ACC112 (cell line): ENCODE results near the gene EIF4E2.

Experiments
- H2AFZ ChIP-seq: fragments of 200-600 bp; sonication (generic); one replicate; pipeline ENCODE4 v1.6.0; 2017; ENCODE audit warnings: antibody characterized with exemption, low read length; ENCODE audit not compliant: unreplicated experiment
- H3K27ac ChIP-seq: fragments of 200-600 bp; sonication (generic); 2 replicates; pipeline ENCODE4 v1.5.1; 2014; ENCODE audit warnings: low read depth, mild to moderate bottlenecking, antibody characterized with exemption, low read length, moderate library complexity
- H3K27me3 ChIP-seq: fragments of 200-600 bp; sonication (generic); 2 replicates; pipeline ENCODE4 v1.6.1; 2014; ENCODE audit warnings: mild to moderate bottlenecking, antibody characterized with exemption, low read length, moderate library complexity, mixed read lengths; ENCODE audit not compliant: insufficient read depth
- H3K36me3 ChIP-seq: fragments of 200-600 bp; sonication (generic); 2 replicates; pipeline ENCODE4 v1.6.1; 2016; ENCODE audit warnings: mild to moderate bottlenecking, antibody characterized with exemption, low read length, moderate library complexity, mixed read lengths; ENCODE audit not compliant: insufficient read depth
- H3K4me1 ChIP-seq: fragments of 200-600 bp; sonication (generic); one replicate; pipeline ENCODE4 v1.6.1; 2016; ENCODE audit warnings: low read length, mixed read lengths; ENCODE audit not compliant: insufficient read depth, unreplicated experiment, control insufficient read depth
- H3K4me3 ChIP-seq: fragments of 200-600 bp; sonication (generic); 2 replicates; pipeline ENCODE4 v1.5.1; 2014; ENCODE audit warnings: mild to moderate bottlenecking, low read depth, low read length
- H3K79me2 ChIP-seq: fragments of 200-600 bp; sonication (generic); one replicate; pipeline ENCODE4 v1.6.0; 2016; ENCODE audit warnings: low read length; ENCODE audit not compliant: control insufficient read depth, unreplicated experiment, insufficient read depth

Gene EIF4E2

DNA sequence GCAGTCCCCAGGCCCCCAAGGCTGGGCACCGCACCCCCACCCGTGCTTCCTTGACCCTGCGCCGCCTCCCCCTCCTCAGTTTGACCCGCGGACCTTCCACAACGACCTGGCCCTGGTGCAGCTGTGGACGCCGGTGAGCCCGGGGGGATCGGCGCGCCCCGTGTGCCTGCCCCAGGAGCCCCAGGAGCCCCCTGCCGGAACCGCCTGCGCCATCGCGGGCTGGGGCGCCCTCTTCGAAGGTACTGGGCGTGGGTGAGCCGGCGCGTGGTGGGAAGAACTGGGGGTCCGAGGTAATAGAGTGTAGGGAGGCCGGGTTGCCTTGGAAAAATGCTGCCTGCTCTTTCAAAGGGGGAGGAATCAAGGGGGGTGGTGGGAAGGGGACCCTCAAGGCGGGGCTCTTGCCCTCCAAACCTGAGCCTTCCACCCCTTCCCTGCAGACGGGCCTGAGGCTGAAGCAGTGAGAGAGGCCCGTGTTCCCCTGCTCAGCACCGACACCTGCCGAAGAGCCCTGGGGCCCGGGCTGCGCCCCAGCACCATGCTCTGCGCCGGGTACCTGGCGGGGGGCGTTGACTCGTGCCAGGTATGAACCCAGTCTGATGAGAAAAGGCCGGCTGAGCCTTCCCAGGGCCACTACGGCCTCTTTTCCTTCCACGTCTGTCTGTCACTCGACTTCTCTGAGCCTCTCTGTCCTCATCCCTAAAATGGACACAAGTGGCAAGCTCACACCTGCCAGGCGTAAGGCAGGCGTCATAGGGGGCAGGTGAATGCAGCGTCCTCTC lies 27.7 kb upstream of the EIF4E2 start:
- Histone ChIP-seq H3K79me2 (no peaks in the 10 kb centered on the region), H3K4me3 (no peak overlapping the region), H3K27ac (no peak overlapping the region), H3K36me3 (no peaks in the 10 kb centered on the region), H3K27me3 (peaks cover 60% of the 10 kb centered on the region), H2AFZ (no peak overlapping the region), H3K4me1 (no peaks in the 10 kb centered on the region)

DNA sequence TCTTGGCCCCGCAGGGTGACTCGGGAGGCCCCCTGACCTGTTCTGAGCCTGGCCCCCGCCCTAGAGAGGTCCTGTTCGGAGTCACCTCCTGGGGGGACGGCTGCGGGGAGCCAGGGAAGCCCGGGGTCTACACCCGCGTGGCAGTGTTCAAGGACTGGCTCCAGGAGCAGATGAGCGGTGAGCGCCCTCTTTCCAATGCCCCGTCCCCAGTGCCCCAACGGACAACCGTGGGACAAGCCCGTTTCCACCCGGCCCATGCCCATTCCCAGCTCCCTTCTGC lies 27.1 kb upstream of the EIF4E2 start:
- peaks cover 60% of the 10 kb centered on the region for H3K27me3 ChIP-seq
- no peaks in the 10 kb centered on the region for H3K4me1 ChIP-seq
- peak overlapping the region; percentile 57 for H3K4me3 ChIP-seq
- H3K79me2 ChIP-seq: no peaks in the 10 kb centered on the region
- H3K27ac ChIP-seq: no peak overlapping the region
- H3K36me3 ChIP-seq: no peaks in the 10 kb centered on the region
- no peak overlapping the region for H2AFZ ChIP-seq

DNA sequence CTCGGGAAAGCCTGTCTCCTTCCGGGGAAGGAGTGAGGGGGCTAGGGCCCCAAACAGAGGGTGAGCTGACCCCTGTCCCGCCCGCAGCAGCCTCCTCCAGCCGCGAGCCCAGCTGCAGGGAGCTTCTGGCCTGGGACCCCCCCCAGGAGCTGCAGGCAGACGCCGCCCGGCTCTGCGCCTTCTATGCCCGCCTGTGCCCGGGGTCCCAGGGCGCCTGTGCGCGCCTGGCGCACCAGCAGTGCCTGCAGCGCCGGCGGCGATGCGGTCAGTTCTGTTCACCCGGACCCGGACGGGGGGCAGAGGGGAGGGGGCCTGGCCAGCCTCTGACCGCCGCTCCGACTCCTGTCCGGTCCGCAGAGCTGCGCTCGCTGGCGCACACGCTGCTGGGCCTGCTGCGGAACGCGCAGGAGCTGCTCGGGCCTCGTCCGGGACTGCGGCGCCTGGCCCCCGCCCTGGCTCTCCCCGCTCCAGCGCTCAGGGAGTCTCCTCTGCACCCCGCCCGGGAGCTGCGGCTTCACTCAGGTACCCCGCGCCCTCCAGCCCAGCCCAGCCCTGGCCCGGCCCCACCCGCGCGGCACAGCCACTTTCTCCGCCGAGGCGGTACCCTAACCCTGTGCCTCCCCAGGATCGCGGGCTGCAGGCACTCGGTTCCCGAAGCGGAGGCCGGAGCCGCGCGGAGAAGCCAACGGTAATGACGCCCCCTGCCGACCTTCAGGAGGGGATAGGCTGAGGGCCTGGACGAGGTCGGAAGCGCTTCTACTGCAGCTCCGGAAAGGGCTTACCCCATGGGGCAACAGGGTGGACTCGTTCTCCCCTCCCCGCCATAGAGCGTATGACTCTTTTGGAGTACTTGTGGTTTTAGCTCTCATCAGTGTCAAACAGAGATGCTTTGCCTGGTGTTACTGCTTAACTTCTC lies 26.5 kb upstream of the EIF4E2 start:
- H3K27me3 ChIP-seq: peaks cover 56% of the 10 kb centered on the region

DNA sequence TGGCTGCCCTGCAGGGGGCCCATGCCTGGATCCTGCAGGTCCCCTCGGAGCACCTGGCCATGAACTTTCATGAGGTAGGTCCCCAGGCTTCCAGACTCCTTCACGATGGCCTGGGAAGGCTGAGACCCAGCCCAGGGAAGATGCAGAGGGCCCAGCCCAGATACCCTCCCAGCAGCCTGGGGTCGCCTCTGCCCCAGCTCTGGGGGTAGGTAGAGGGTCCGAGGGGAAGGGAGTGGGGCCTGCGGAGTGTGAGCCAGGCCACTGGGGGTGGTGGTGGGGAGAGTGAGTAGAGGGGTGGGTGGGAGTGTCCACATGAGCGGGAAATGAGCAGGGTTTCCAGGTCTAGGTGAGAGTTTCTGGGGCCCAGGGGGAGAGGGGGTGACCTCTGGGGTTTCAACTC lies 25.7 kb upstream of the EIF4E2 start:
- no peaks in the 10 kb centered on the region for H3K4me1 ChIP-seq
- no peaks in the 10 kb centered on the region for H3K36me3 ChIP-seq
- H3K79me2 ChIP-seq: no peaks in the 10 kb centered on the region
- H3K27ac ChIP-seq: no peak overlapping the region
- no peak overlapping the region for H3K4me3 ChIP-seq
- H2AFZ ChIP-seq: no peak overlapping the region
- peaks cover 48% of the 10 kb centered on the region for H3K27me3 ChIP-seq

More for the DNA sequence above, 26.5 kb upstream of the EIF4E2 start:
- no peak overlapping the region for H2AFZ ChIP-seq
- no peak overlapping the region for H3K27ac ChIP-seq
- no peaks in the 10 kb centered on the region for H3K4me1 ChIP-seq
- H3K79me2 ChIP-seq: no peaks in the 10 kb centered on the region
- peak overlapping the region; percentile 57 for H3K4me3 ChIP-seq
- H3K36me3 ChIP-seq: no peaks in the 10 kb centered on the region

DNA sequence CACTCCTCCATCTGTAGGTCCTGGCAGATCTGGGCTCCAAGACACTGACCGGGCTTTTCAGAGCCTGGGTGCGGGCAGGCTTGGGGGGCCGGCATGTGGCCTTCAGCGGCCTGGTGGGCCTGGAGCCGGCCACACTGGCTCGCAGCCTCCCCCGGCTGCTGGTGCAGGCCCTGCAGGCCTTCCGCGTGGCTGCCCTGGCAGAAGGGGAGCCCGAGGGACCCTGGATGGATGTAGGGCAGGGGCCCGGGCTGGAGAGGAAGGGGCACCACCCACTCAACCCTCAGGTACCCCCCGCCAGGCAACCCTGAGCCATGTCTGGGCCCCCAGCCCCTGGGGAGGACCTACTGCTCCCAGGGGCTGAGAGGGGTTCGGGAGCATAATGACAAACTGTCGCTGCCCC lies 25.3 kb upstream of the EIF4E2 start:
- H3K4me3 ChIP-seq: no peak overlapping the region
- no peaks in the 10 kb centered on the region for H3K4me1 ChIP-seq
- no peak overlapping the region for H3K27ac ChIP-seq
- peaks cover 44% of the 10 kb centered on the region for H3K27me3 ChIP-seq
- no peaks in the 10 kb centered on the region for H3K79me2 ChIP-seq
- H2AFZ ChIP-seq: no peak overlapping the region
- no peaks in the 10 kb centered on the region for H3K36me3 ChIP-seq

- Histone ChIP-seq H2AFZ (no peak within 1 kb of the TSS), H3K27ac (no peak within 1 kb of the TSS), H3K79me2 (no peaks in the 10 kb centered on the region), H3K4me1 (no peaks in the 10 kb centered on the region), H3K36me3 (no peaks in the 10 kb centered on the region), H3K27me3 (peaks cover 37% of the 10 kb centered on the region), H3K4me3 (no peak within 1 kb of the TSS)
Observed at GRCh38 chr2:232525791-232526371, 24.6 kb upstream of the EIF4E2 start, which contains the start of gene CHRND. TSS of gene CHRND (plus strand) at chr2:232526160. CDS start at chr2:232526216, 56 bp downstream.

DNA sequence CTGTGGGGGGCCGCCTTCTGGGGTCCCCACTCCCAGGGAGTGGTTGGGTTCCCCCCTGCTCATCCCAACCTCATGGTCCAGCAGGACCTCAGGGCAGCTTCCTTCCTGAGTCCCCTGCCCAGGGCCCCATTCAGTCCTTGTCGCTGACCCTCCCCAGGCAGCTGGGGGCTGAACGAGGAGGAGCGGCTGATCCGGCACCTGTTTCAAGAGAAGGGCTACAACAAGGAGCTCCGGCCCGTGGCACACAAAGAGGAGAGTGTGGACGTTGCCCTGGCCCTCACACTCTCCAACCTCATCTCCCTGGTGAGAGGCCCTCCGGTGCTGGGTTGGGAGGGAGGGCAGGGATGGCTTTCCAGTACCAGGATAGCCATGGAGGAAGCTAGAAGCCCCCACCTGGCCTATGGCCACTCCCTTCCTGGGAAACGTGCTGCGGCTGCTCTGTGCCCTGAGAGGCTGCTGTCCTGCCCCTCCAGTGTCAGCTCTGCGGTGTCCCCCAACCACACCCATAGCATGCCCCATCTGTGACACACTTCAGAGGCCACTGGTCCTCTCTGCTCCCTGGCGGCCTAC lies 24.0 kb upstream of the EIF4E2 start:
- Histone ChIP-seq H3K36me3 (no peaks in the 10 kb centered on the region), H3K4me3 (no peak overlapping the region), H3K79me2 (no peaks in the 10 kb centered on the region), H3K27ac (no peak overlapping the region), H3K27me3 (peaks cover 31% of the 10 kb centered on the region), H3K4me1 (no peaks in the 10 kb centered on the region), H2AFZ (no peak overlapping the region)

- Histone ChIP-seq H3K4me3 (no peak overlapping the region), H3K27ac (no peak overlapping the region), H3K79me2 (no peaks in the 10 kb centered on the region), H3K4me1 (no peaks in the 10 kb centered on the region), H2AFZ (no peak overlapping the region), H3K36me3 (no peaks in the 10 kb centered on the region), H3K27me3 (peaks cover 17% of the 10 kb centered on the region)
Observed at GRCh38 chr2:232527905-232528470, 22.5 kb upstream of the EIF4E2 start.

DNA sequence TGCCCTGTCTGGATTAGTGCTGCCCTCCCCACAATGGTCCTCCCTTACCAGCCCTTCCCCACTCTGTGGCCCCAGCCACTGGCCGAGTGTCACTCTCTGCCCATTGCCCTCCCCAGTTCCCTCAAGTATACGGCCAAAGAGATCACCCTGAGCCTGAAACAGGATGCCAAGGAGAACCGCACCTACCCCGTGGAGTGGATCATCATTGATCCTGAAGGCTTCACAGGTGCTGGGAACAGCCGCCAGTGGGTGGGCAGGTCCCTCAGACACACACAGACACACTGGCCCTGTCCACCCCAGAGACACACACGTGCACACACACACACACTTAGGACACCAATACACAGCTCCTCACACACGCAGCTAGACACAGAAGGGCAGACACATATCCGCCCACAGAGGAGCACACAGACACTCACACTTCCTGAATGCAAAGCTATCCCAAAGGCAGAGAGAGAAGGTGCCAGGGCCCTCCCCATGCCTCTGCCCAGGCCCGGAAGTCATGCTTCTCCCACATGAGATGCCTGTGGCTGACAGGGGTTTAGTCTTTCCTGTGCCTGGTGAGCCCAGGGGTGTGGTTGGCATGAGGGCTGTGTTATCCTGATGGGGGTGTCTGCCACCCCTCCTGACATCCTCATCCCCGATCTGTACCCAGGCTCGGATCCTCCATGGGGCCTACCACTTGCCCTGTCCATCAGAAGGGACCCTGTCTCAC lies 21.6 kb upstream of the EIF4E2 start:
- Histone ChIP-seq H3K4me1 (no peaks in the 10 kb centered on the region), H3K27me3 (peaks cover 8% of the 10 kb centered on the region), H3K36me3 (no peaks in the 10 kb centered on the region), H3K27ac (no peak overlapping the region), H3K79me2 (no peaks in the 10 kb centered on the region), H3K4me3 (no peak overlapping the region), H2AFZ (no peak overlapping the region)
